PC-3 (cell line): Measurements from ENCODE around the gene CLSTN1. TPM values are rescaled to one million over a fixed set of nuclear protein-coding genes. Genes with fewer than 3 reads are reported as not detected.
A peak's percentile ranks its signal among the peaks of the same experiment; 100 is the strongest.

Experiments
- ATAC-seq: fragments of 200-7000 bp; cut with Tn5 transposase; 2 replicates; pipeline ENCODE4 v1.9.1; 2020; ENCODE audit warnings: mild to moderate bottlenecking, moderate library complexity
- BruUV-seq: library from RNA; stranded (reverse); fragments of 400-500 nt; replicated peaks from 2 replicates; lab custom pipeline; 2021; lab: Mats Ljungman, UMichigan
- CTCF ChIA-PET: fragments of 300-600 bp; sonication (Branson Sonifier 250); formaldehyde crosslinking; loops from one replicate; lab custom pipeline; 2022; ENCODE audit warnings: antibody characterized with exemption; lab: Charles Lee
- POLR2A ChIA-PET: fragments of 300-600 bp; sonication (Branson Sonifier 250); formaldehyde crosslinking; loops from one replicate; lab custom pipeline; 2022; ENCODE audit warnings: antibody characterized with exemption; ENCODE audit not compliant: unreplicated experiment; lab: Charles Lee
- DNase-seq: peaks from one replicate; pipeline ENCODE4 v3.0.0-alpha.2; 2015
- H2AFZ ChIP-seq: fragments of 300-600 bp; sonication (generic); 2 replicates; pipeline ENCODE4 v1.6.0; 2016; ENCODE audit warnings: antibody characterized with exemption, low read length
- H3F3A ChIP-seq: fragments of 300-600 bp; sonication (generic); one replicate; pipeline ENCODE4 v1.6.0; 2017; ENCODE audit warnings: antibody characterized with exemption, low read length, control low read depth, mild to moderate bottlenecking; ENCODE audit not compliant: unreplicated experiment
- H3K27ac ChIP-seq: fragments of 300-600 bp; sonication (generic); 2 replicates; pipeline ENCODE4 v1.5.1; 2016; ENCODE audit warnings: mild to moderate bottlenecking, low read length
- H3K27me3 ChIP-seq: fragments of 300-600 bp; sonication (generic); 2 replicates; pipeline ENCODE4 v1.6.1; 2016; ENCODE audit warnings: low read length, mixed read lengths
- H3K36me3 ChIP-seq: fragments of 300-600 bp; sonication (generic); 2 replicates; pipeline ENCODE4 v1.6.1; 2016; ENCODE audit warnings: low read depth, mixed run types, low read length, mixed read lengths
- H3K4me1 ChIP-seq: fragments of 300-600 bp; sonication (generic); 2 replicates; pipeline ENCODE4 v1.5.1; 2016; ENCODE audit warnings: low read length; ENCODE audit not compliant: insufficient read depth
- H3K4me2 ChIP-seq: fragments of 300-600 bp; sonication (generic); 2 replicates; pipeline ENCODE4 v1.6.0; 2016; ENCODE audit warnings: low read length
- H3K4me3 ChIP-seq: fragments of 300-600 bp; sonication (generic); 2 replicates; pipeline ENCODE4 v1.5.1; 2016; ENCODE audit warnings: mild to moderate bottlenecking, low read length, mixed read lengths
- H3K79me2 ChIP-seq: fragments of 300-600 bp; sonication (generic); 2 replicates; pipeline ENCODE4 v1.6.1; 2017; ENCODE audit warnings: low read length, mixed read lengths
- H3K9ac ChIP-seq: fragments of 300-600 bp; sonication (generic); 2 replicates; pipeline ENCODE4 v1.6.0; 2016; ENCODE audit warnings: mild to moderate bottlenecking, low read length
- H3K9me2 ChIP-seq: fragments of 300-600 bp; sonication (generic); replicated peaks from 2 replicates; pipeline ENCODE4 v1.6.1; 2016; ENCODE audit warnings: mixed run types, low read length, mixed read lengths
- H3K9me3 ChIP-seq: fragments of 300-600 bp; sonication (generic); 2 replicates; pipeline ENCODE4 v1.6.1; 2016; ENCODE audit warnings: low read length, mixed read lengths
- H4K20me1 ChIP-seq: fragments of 300-600 bp; sonication (generic); 2 replicates; pipeline ENCODE4 v1.6.1; 2016; ENCODE audit warnings: low read length, mixed read lengths
- EZH2 ChIP-seq: fragments of 300-600 bp; sonication (generic); IDR thresholded peaks from one replicate; pipeline ENCODE4 v1.6.1; 2017; ENCODE audit warnings: antibody characterized with exemption, mild to moderate bottlenecking, low read length; ENCODE audit not compliant: unreplicated experiment
- EZH2phosphoT487 ChIP-seq: fragments of 300-600 bp; sonication (generic); IDR thresholded peaks from 2 replicates; pipeline ENCODE4 v1.6.1; 2018; ENCODE audit warnings: mild to moderate bottlenecking, antibody characterized with exemption, low read length, borderline replicate concordance
- intact Hi-C: fragments of 100-400 bp; cut with micrococcal nuclease; formaldehyde crosslinking; loops from 2 replicates; pipeline ENCODE4 v1.9.0; 2023
- total RNA-seq: library from RNA; depleted of rRNA; stranded (reverse); fragments of >200 nt; gene quantifications from 2 replicates; pipeline ENCODE4 v1.2.3, GENCODE V29; 2014
- TF ChIP-seq, protein P1 (sequence below): fragments of 300-600 bp; sonication (generic); conservative IDR thresholded peaks from 2 replicates; pipeline ENCODE4 v1.5.1; 2017; ENCODE audit warnings: antibody characterized with exemption, low read depth, mild to moderate bottlenecking, low read length

Gene CLSTN1
- total RNA-seq, 1 experiment from 2014 or later: 98.3 TPM

DNA sequence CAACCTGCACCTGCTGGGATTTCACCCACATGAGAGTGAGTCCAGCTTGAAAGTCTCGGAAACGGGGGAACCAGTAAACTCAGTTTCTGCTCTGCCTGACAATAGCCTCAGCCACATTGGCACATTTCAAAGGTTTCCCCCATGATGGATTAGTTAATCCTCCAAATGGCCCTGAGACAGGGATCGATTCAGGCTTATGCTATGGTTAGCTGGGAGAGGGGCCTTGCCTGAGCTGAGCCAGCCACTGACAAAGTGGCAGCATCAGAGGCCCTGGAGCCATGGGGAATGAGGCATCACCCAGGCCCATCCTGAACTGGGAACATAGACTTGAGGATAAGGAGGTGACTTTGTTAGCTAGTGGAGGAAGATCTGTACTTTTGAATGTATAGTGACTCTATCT is 2.9 kb upstream of the CLSTN1 start:
- ATAC-seq (no peak), DNase-seq (no peak)
- ChIA-PET POLR2A (interaction anchor here (1.4 kb wide), 1 partner anchor 9 kb away, joined by 3 read pairs; no protein-coding TSS in a partner anchor), CTCF (no interaction called here)
- no peak overlapping the region for H3K9ac ChIP-seq
- TF ChIP-seq, protein P1, sequence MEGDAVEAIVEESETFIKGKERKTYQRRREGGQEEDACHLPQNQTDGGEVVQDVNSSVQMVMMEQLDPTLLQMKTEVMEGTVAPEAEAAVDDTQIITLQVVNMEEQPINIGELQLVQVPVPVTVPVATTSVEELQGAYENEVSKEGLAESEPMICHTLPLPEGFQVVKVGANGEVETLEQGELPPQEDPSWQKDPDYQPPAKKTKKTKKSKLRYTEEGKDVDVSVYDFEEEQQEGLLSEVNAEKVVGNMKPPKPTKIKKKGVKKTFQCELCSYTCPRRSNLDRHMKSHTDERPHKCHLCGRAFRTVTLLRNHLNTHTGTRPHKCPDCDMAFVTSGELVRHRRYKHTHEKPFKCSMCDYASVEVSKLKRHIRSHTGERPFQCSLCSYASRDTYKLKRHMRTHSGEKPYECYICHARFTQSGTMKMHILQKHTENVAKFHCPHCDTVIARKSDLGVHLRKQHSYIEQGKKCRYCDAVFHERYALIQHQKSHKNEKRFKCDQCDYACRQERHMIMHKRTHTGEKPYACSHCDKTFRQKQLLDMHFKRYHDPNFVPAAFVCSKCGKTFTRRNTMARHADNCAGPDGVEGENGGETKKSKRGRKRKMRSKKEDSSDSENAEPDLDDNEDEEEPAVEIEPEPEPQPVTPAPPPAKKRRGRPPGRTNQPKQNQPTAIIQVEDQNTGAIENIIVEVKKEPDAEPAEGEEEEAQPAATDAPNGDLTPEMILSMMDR: no peak
- TF ChIP-seq EZH2 (no peak), EZH2phosphoT487 (no peak)
- H3K36me3 ChIP-seq: no peaks in the 10 kb centered on the region
- H3K4me1 ChIP-seq: peaks cover 30% of the 10 kb centered on the region
- intact Hi-C loops: loop anchor here (1.0 to 10.0 kb wide), 2 partner anchors 10 to 878 kb away; no protein-coding TSS in a partner anchor
- BruUV-seq: no TSS peak
- peaks cover 19% of the 10 kb centered on the region for H3K79me2 ChIP-seq
- no peaks in the 10 kb centered on the region for H3K9me3 ChIP-seq
- no peaks in the 10 kb centered on the region for H3K9me2 ChIP-seq
- no peak overlapping the region for H3K27ac ChIP-seq
- H3K4me3 ChIP-seq: no peak overlapping the region
- H2AFZ ChIP-seq: no peak overlapping the region
- no peaks in the 10 kb centered on the region for H3K27me3 ChIP-seq
- peaks cover 4% of the 10 kb centered on the region for H3F3A ChIP-seq
- H3K4me2 ChIP-seq: no peak overlapping the region
- peaks cover 12% of the 10 kb centered on the region for H4K20me1 ChIP-seq

DNA sequence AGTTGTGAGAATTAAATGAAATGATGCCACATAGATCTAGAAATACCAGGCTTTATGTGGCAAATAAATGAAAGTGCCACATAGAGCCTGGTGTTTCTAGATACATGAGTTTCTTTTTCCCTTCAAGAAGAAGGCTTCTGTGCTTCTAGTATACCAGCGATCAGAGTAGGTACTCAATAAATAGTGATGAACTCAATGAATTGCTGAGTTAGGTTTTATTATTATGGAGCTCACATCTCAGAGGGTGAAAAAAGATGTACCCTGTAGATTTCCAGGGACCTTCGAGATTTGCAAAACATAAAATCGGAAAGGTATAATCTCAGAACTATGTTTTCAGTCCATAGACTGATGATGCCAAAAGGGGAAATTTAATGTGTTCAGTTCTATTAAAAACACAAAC is 2.3 kb upstream of the CLSTN1 start:
- POLR2A ChIA-PET: interaction anchor here (1.4 kb wide), 1 partner anchor 10 kb away, joined by 3 read pairs; no protein-coding TSS in a partner anchor
- CTCF ChIA-PET: no interaction called here
- peaks cover 34% of the 10 kb centered on the region for H3K4me1 ChIP-seq
- H3K27ac ChIP-seq: peak overlapping the region; percentile 42
- H3K79me2 ChIP-seq: peaks cover 24% of the 10 kb centered on the region
- H3K4me3 ChIP-seq: peak overlapping the region; percentile 77; the same call in 1 of the 2 replicates
- H3K9ac ChIP-seq: no peak overlapping the region
- H3K36me3 ChIP-seq: no peaks in the 10 kb centered on the region
- DNase-seq (no peak), ATAC-seq (no peak)
- peak overlapping the region; percentile 96 for H3K4me2 ChIP-seq
- H3K9me2 ChIP-seq: no peaks in the 10 kb centered on the region
- intact Hi-C loops: loop anchor here (1.0 to 10.0 kb wide), 2 partner anchors 10 to 879 kb away; no protein-coding TSS in a partner anchor
- H3K27me3 ChIP-seq: no peaks in the 10 kb centered on the region
- no peaks in the 10 kb centered on the region for H3K9me3 ChIP-seq
- H2AFZ ChIP-seq: peak overlapping the region; percentile 53
- no TSS peak for BruUV-seq
- H3F3A ChIP-seq: peaks cover 4% of the 10 kb centered on the region
- peaks cover 16% of the 10 kb centered on the region for H4K20me1 ChIP-seq
- TF ChIP-seq, protein P1: no peak
- no peak for TF ChIP-seq EZH2
- no peak for TF ChIP-seq EZH2phosphoT487
